NK-92 treated with Interleukin-12 subunit alpha and Interleukin-12 subunit beta, amount 100 ng/mL, for 24 hours (cell line): ENCODE measurements around the gene IFNL2.
"Not testable (repeated sequence)": the region's sequence is repeated elsewhere in the genome, so short reads cannot be mapped to it uniquely, and the experiment has no call there.

Experiments used
- DNase-seq: peaks from one replicate; lab custom pipeline; 2025; lab: John Stamatoyannopoulos, UW

IFNL2 gene

DNA sequence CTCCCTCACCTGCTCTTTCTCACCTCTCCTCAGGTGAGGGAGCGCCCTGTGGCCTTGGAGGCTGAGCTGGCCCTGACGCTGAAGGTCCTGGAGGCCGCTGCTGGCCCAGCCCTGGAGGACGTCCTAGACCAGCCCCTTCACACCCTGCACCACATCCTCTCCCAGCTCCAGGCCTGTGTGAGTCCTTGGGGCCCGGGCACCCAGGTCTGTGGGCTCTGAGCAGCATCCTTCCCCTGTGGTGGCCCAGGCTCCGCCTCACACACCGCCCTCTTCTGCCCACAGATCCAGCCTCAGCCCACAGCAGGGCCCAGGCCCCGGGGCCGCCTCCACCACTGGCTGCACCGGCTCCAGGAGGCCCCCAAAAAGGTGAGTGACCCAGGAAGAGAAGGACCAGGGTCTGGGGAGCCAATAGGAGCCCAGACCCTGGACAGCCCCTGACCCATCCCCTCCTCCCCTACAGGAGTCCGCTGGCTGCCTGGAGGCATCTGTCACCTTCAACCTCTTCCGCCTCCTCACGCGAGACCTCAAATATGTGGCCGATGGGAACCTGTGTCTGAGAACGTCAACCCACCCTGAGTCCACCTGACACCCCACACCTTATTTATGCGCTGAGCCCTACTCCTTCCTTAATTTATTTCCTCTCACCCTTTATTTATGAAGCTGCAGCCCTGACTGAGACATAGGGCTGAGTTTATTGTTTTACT is 29.9 kb downstream of the IFNL2 start:
- DNase-seq = peak; percentile 85

GRCh38 chr19:39299404-39299803 is 31.2 kb downstream of the IFNL2 start:
- DNase-seq = no peak

GRCh38 chr19:39299832-39300231 is 31.6 kb downstream of the IFNL2 start:
- no peak for DNase-seq

DNA sequence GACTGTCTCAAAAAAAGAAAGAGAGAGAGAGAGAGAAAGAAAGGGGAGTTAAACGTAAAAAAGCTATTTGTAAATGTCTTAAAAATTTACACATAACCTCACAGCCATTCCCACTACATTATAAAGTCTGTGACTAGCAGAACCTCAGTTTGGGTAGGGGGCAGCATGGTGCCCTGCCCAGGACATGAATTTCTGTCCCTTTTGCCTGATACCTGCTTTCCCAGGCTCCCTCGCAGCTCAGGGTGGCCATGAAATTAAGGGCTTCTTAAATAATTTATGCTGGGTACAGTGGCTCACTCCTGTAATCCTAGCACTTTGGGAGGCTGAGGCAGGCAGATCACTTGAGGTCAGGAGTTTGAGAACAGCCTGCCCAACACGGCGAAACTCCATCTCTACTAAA is 32.8 kb downstream of the IFNL2 start:
- DNase-seq = no peak

DNA sequence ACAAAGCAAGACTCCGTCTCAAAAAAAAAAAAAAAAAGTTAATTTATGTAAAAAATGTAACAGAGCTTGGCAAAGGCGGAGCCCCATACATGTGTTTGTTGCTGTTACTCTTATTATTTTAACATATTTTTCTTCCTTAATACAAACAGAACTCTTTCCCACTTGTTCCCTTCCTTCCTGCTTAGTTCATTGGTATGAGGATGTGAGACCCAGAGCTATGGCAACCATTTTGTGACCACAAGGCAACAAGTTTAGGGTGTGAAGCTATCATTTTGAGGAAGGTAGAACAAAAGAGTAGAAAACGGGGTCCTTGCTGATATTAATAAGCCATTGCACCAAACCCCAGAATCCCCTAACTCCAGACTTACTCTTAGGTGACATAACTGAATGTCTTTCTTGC is 33.4 kb downstream of the IFNL2 start:
- no peak for DNase-seq

- DNase-seq = no peak
Measured at GRCh38 chr19:39303373-39304184, 35.4 kb downstream of the IFNL2 start.

- no peak for DNase-seq
Measured at GRCh38 chr19:39304185-39304513, 36.0 kb downstream of the IFNL2 start.

DNA sequence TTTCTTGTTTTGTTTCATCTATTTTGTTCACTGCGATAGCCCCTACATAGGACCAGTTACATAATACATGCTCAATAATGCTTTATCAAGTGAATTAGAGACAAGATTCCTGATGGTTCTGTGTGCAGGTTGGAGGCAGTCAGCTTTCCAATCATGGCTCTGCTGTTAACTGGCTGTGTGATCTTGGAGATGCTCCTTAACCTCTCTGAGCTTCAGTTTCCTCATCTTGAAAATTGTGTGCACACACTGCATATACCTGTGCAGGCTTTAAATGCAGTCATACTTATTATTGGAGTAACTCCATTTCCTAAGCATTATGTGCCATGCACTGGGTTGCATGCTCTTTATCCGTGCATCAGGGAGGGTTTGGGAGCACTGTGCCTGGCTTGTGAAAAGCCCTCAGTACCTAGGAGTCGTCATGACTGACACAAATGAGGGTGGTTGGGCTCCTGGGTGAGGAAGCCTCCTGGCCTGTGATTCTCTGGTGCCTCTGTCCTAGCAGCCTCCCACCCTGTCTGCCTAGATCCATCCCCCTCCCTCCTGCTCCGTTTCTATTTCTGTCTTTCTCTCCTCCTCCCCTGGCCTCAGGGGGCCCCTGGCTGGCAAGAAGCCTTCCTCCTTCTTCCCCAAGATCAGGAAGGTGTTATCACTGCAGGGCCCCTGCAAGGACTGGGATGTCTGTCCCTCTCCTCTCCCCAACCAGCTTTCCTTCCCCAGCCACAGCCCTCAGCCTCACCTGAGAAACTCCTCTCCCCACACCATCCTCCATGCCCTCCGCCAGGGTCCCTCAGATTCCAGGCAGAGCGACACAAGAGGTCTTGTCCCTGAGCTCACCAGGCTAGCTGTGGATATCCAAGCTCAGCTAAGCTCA is 36.7 kb downstream of the IFNL2 start:
- DNase-seq = no peak

- DNase-seq = no peak
Measured at GRCh38 chr19:39306075-39306474, 37.9 kb downstream of the IFNL2 start.

GRCh38 chr19:39307046-39307821 is 39.0 kb downstream of the IFNL2 start:
- no peak for DNase-seq

- DNase-seq = no peak
Measured at GRCh38 chr19:39307822-39308530, 39.8 kb downstream of the IFNL2 start.

- DNase-seq = no peak
Measured at GRCh38 chr19:39308531-39309304, 40.5 kb downstream of the IFNL2 start.

- not testable (repeated sequence) for DNase-seq
Measured at GRCh38 chr19:39309305-39309670, 41.1 kb downstream of the IFNL2 start.

DNA sequence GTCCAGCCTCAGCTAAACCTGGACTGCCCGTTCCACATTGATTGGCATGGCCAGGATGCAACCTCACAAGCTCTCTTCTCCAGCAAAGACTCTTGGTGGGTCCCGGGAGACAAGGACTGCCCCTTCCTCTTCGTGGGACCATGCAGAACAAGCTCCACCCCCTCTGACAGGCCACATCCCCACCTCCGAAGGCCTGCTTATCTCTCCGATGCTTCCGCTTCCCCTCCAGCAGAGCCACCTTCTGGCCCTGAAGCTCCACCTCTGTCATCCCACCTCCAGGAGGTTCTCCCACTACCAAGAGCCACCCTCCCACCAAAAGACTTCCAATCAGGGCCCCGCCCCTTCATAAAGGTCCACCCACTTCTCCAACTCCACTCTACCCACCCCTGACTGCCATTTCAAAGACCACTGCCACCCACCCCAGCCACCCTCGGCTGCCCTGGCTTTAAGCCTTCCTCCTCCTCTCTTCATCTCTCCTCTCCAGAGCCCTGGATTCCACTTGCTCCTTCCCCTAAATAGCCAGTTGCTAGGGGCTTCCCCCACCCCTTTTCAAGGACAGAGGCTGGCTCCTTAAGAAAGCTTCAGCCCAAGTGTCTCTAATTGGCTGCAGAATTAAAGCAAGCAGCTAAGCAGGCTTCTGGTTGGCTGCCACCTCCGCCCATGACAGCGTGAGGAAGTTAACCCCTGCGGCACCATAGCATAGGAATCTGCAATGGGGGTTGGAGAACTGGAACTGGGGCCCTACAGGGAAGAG is 42.5 kb downstream of the IFNL2 start:
- no peak for DNase-seq

- no peak for DNase-seq
Measured at GRCh38 chr19:39314016-39314728, 46.0 kb downstream of the IFNL2 start.

- DNase-seq = no peak
Measured at GRCh38 chr19:39315933-39316332, 47.7 kb downstream of the IFNL2 start.

DNA sequence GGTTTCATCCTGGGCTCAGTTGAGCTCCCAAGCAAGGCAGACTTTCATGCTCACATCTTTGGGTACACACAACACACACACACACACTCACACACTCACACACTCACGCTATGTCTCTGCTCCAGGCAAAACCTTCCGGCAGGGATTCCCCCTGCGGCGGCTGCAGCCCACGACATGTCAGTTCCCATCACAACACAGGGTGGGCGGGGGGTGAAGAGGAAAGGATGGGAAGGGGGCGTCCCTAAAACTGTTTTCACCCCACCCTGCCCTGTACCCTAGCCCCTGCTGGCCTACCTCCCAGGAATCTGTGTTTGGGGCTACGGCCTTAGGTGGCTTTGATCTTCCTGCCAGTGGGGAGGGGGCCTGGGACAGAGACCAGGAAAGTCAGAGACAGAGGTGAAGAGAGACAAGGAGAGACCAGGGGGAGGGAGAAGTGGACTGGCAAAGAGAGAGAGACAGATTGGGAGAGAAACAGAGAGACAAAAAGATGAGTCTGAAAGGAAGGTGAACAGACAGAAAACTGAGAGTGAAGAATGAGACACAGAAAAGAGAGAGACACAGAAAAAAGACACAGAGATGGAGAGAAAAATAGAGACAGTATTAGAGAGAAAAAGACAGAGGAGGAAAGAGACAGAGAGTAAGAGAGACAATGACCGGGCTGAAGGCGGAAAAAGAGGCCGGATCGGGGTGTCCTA is 48.6 kb downstream of the IFNL2 start:
- no peak for DNase-seq

DNA sequence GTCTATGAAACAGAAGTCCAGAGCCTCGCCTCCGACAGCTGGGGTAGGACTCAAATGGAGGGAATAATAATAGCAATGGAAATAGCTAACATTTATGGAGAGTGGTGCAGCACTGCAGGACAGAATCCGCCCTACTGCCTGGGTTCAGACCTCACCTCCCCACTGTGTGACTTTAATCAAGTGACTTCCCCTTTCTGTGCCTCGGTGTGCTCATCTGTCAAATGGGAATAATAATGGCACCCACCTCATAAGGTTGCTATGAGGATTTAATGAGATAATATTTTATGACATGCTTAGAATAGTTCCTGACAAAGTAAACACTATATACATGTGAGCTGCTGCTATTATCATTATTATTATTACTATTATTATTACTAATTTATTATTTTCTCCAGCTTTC is 49.3 kb downstream of the IFNL2 start:
- DNase-seq = no peak

- DNase-seq = no peak
Measured at GRCh38 chr19:39318071-39318470, 49.9 kb downstream of the IFNL2 start.
